ENCODE measurements around the gene MSI2. TPM values are rescaled to one million over a fixed set of nuclear protein-coding genes. Genes with fewer than 3 reads are reported as not detected.

Gene MSI2
- total and polyA plus RNA-seq, 9 of the 15 experiments (the other 6 are each of a cell fraction or from before 2014, with no cell fraction given) = 4.6 to 61.8 (median 42.4) TPM

GRCh38 chr17:57402681-57403180 is 146.4 kb downstream of the MSI2 start (continued):
- TF ChIP-seq, protein P1, sequence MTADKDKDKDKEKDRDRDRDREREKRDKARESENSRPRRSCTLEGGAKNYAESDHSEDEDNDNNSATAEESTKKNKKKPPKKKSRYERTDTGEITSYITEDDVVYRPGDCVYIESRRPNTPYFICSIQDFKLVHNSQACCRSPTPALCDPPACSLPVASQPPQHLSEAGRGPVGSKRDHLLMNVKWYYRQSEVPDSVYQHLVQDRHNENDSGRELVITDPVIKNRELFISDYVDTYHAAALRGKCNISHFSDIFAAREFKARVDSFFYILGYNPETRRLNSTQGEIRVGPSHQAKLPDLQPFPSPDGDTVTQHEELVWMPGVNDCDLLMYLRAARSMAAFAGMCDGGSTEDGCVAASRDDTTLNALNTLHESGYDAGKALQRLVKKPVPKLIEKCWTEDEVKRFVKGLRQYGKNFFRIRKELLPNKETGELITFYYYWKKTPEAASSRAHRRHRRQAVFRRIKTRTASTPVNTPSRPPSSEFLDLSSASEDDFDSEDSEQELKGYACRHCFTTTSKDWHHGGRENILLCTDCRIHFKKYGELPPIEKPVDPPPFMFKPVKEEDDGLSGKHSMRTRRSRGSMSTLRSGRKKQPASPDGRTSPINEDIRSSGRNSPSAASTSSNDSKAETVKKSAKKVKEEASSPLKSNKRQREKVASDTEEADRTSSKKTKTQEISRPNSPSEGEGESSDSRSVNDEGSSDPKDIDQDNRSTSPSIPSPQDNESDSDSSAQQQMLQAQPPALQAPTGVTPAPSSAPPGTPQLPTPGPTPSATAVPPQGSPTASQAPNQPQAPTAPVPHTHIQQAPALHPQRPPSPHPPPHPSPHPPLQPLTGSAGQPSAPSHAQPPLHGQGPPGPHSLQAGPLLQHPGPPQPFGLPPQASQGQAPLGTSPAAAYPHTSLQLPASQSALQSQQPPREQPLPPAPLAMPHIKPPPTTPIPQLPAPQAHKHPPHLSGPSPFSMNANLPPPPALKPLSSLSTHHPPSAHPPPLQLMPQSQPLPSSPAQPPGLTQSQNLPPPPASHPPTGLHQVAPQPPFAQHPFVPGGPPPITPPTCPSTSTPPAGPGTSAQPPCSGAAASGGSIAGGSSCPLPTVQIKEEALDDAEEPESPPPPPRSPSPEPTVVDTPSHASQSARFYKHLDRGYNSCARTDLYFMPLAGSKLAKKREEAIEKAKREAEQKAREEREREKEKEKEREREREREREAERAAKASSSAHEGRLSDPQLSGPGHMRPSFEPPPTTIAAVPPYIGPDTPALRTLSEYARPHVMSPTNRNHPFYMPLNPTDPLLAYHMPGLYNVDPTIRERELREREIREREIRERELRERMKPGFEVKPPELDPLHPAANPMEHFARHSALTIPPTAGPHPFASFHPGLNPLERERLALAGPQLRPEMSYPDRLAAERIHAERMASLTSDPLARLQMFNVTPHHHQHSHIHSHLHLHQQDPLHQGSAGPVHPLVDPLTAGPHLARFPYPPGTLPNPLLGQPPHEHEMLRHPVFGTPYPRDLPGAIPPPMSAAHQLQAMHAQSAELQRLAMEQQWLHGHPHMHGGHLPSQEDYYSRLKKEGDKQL (CRISPR knock-in tag; IDR thresholded peaks at IDR 0.05; ENCODE audit: borderline replicate concordance) = no peak

DNA sequence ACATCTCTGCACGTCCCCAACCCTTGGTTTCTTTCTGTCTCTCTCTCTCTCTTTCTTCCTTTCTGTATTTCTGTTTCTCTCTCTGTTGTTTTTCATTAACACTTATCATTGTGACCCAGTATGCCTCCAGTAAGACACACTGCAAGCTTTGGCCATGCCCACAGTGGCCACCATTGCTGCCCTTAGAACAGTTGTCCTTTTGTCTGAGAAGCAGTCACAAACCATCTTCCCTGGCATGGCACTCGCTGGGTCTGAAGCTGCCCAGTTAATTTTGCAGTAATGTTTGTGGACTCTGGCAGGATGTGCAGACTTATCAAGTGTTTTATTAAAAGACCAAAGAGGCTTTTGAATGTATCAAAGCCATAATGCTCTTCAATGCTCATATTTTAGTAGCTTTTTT is 146.9 kb downstream of the MSI2 start:
- no peak overlapping the region for H3K27ac ChIP-seq (ENCODE audit: extremely low read depth, low read depth, low read length)

More for the DNA sequence above, 146.9 kb downstream of the MSI2 start:
- no peaks in the 10 kb centered on the region for H3K27me3 ChIP-seq (ENCODE audit: control insufficient read depth in 2 of 2, insufficient read depth in 2 of 2, low read length in 2 of 2)
- H3K4me3 ChIP-seq = no peak overlapping the region
- peaks cover 16 to 19% of the 10 kb centered on the region in 2 experiments for H3K4me1 ChIP-seq (replicated peaks in 1 of 2; ENCODE audit: control insufficient read depth in 2 of 2, insufficient read depth in 2 of 2, low read length in 2 of 2)
- no TSS peak for BruUV-seq (replicated peaks)
- in situ Hi-C loops (cut with MboI) (no loop called here), intact Hi-C loops (cut with micrococcal nuclease) (no loop called here)
- no peak overlapping the region for H3K4me2 ChIP-seq (ENCODE audit: insufficient read depth, low read length)
- H3K9ac ChIP-seq (ENCODE audit: insufficient read depth in 1 of 2, low read depth in 2 of 2, low read length in 2 of 2) = no peak overlapping the region
- DNase-seq (ENCODE audit: extremely low read depth in 1 of 4, low spot score in 3 of 4) (no peak), ATAC-seq (no peak), FAIRE-seq (no peak)
- POLR2A ChIA-PET = no interaction called here
- 84% methylated on average over 2 of the region's 2 CpGs for WGBS (ENCODE audit: insufficient coverage, low coverage, missing lambda C conversion rate)
- no peaks in the 10 kb centered on the region for H3K9me1 ChIP-seq (ENCODE audit: control insufficient read depth, insufficient read depth, low read length)
- H2AFZ ChIP-seq (ENCODE audit: low read depth, low read length) = no peak overlapping the region
- CTCF ChIA-PET (ENCODE audit: low intra/inter-chr PET ratio) = interaction anchor here (0.9 to 2.2 kb wide), 2 partner anchors 60 to 160 kb away, joined by 3 to 7 read pairs; no protein-coding TSS in a partner anchor
- H3K79me2 ChIP-seq (ENCODE audit: control insufficient read depth, insufficient read depth, low read length) = peaks cover 16% of the 10 kb centered on the region
- H3K9me3 ChIP-seq (replicated peaks; ENCODE audit: control insufficient read depth, insufficient read depth, low read depth, low read length) = no peaks in the 10 kb centered on the region
- 0 out of 2 replicates have a peak, but pooled peaks cover 3% of the 10 kb centered on the region for H4K20me1 ChIP-seq (replicated peaks; ENCODE audit: control insufficient read depth, insufficient read depth, low read length)
- peaks cover 35% of the 10 kb centered on the region for H3K36me3 ChIP-seq (ENCODE audit: control insufficient read depth, insufficient read depth, low read length)
- TF ChIP-seq SMC3 (conservative IDR thresholded peaks at IDR 0.05; ENCODE audit: insufficient read depth, low read depth, low read length) (no peak), TCF7 (IDR thresholded peaks at IDR 0.05; ENCODE audit: borderline replicate concordance) (no peak)

All from K562 (cell line).